Breast epithelium (tissue), 4 donors: Measurements from ENCODE around the gene SCN5A. TPM values are rescaled to one million over a fixed set of nuclear protein-coding genes. Genes with fewer than 3 reads are reported as not detected.

Experiments
- DNase-seq, 2 donors: peaks; one replicate each; pipeline ENCODE4 v3.0.0-alpha.2; 2019; ENCODE audit warnings: low spot score in 2 of 2
- H3K27ac ChIP-seq, 2 donors: fragments of 200-600 bp; sonication (generic) in 1 of 2; one replicate each; pipeline ENCODE4 v1.5.1; 2016 to 2019; ENCODE audit warnings: mild to moderate bottlenecking in 1 of 2
- H3K27me3 ChIP-seq, 2 donors: fragments of 200-600 bp; sonication (generic) in 1 of 2; one replicate each; pipeline versions ENCODE4 v1.5.1 to v1.6.0; 2017 to 2019; ENCODE audit warnings: control low read depth in 1 of 2, mild to moderate bottlenecking in 1 of 2
- H3K36me3 ChIP-seq: fragments of 200-600 bp; one replicate; pipeline ENCODE4 v1.5.1; 2019
- H3K4me1 ChIP-seq, 2 donors: fragments of 200-600 bp; sonication (generic); one replicate each; pipeline ENCODE4 v1.5.1; 2016 to 2019; ENCODE audit warnings: control low read depth in 1 of 2
- H3K4me3 ChIP-seq, 3 donors: fragments of 200-600 bp; sonication (generic); 1 replicate in 2 of 3; 2 replicates in 1 of 3; pipeline ENCODE4 v1.5.1; 2016 to 2019; ENCODE audit warnings: mild to moderate bottlenecking in 3 of 3, moderate library complexity in 2 of 3
- H3K9me3 ChIP-seq, 2 donors: fragments of 200-600 bp; sonication (generic) in 1 of 2; one replicate each; pipeline ENCODE4 v1.5.1; 2016 to 2019; ENCODE audit warnings: control low read depth in 1 of 2
- CTCF ChIP-seq, 3 donors: fragments of 450-650 bp; IDR thresholded peaks; one replicate each; pipeline ENCODE4 v1.5.1; 2016 to 2017; ENCODE audit warnings: antibody characterized with exemption in 3 of 3, mild to moderate bottlenecking in 3 of 3, moderate library complexity in 3 of 3
- POLR2A ChIP-seq: fragments of 450-650 bp; IDR thresholded peaks from one replicate; pipeline ENCODE4 v1.6.1; 2016; ENCODE audit warnings: antibody characterized with exemption, mild to moderate bottlenecking, moderate library complexity
- POLR2AphosphoS5 ChIP-seq, 3 donors: sonication (generic); formaldehyde crosslinking; IDR thresholded peaks; one replicate each; pipeline ENCODE4 v1.6.1; 2017; ENCODE audit warnings: antibody characterized with exemption in 3 of 3
- intact Hi-C: fragments of 100-400 bp; cut with DNase I; formaldehyde crosslinking; loops from one replicate; pipeline ENCODE4 v1.15.1; 2023; ENCODE audit warnings: low total_unique reads
- total RNA-seq, 3 donors: library from RNA; depleted of rRNA; stranded (reverse); fragments of >200 nt; gene quantifications; one replicate each; pipeline ENCODE4 v1.1.0, GENCODE V29; 2016

SCN5A gene
- total RNA-seq, 3 donors from 2014 or later, result under 0.01 to 0.33 (median 0.29) TPM

- DNase-seq, result no peak
- intact Hi-C loops, result no loop called here
- H3K27ac ChIP-seq, result no peak overlapping the region
- H3K4me3 ChIP-seq, result no peak overlapping the region
- no peak for TF ChIP-seq POLR2A
- no peak for TF ChIP-seq CTCF (IDR thresholded peaks at IDR 0.05)
- no peaks in the 10 kb centered on the region for H3K9me3 ChIP-seq
- H3K27me3 ChIP-seq, result no peaks in the 10 kb centered on the region
- no peaks in the 10 kb centered on the region for H3K4me1 ChIP-seq
- H3K36me3 ChIP-seq, result no peaks in the 10 kb centered on the region
Measured at GRCh38 chr3:38689774-38690173, 40.3 kb upstream of the SCN5A start.

DNA sequence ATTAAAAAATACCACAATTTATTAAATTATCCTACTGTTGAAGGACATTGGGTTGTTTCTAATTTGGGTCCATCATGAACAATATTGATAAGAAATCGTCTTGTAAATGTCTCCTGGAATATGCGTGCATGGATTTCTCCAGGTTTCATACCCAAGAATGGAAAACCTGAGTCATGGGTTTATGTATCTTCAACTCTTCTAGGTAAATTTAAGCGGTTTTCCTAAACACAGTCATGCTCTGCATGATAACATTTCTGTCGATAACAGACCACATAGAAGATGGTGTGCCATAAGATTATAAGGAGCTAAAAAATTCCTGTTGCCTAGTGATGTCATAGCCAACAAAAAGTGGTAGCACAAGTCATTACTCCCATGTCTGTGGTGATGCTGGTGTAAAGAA is 39.9 kb upstream of the SCN5A start:
- no peak for DNase-seq
- no peaks in the 10 kb centered on the region for H3K27me3 ChIP-seq
- H3K36me3 ChIP-seq, result no peaks in the 10 kb centered on the region
- H3K4me3 ChIP-seq, result no peak overlapping the region
- H3K27ac ChIP-seq, result no peak overlapping the region
- no peaks in the 10 kb centered on the region for H3K4me1 ChIP-seq
- intact Hi-C loops, result no loop called here
- TF ChIP-seq POLR2AphosphoS5 (IDR thresholded peaks at IDR 0.05) (no peak), POLR2A (no peak), CTCF (IDR thresholded peaks at IDR 0.05) (no peak)
- no peaks in the 10 kb centered on the region for H3K9me3 ChIP-seq

DNA sequence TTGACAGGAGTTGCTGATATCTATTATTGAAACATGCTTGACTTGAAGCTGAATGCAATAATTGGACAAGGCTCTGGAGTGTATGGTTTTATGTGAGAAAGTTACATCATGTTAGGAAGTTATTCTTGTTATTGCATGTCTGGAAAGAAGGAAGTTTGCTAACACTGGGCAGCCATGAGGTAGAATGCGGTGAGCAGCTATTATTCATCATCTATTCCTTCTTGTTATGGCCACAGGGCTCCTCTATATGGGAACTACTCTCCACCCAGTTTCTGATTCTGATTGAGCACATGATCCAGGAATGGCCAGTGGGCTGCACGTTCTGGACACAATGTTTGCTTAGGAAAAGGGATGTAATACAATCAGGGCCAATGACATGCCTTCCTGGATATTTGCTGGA is 37.8 kb upstream of the SCN5A start:
- intact Hi-C loops, result no loop called here
- no peak overlapping the region for H3K27ac ChIP-seq

DNA sequence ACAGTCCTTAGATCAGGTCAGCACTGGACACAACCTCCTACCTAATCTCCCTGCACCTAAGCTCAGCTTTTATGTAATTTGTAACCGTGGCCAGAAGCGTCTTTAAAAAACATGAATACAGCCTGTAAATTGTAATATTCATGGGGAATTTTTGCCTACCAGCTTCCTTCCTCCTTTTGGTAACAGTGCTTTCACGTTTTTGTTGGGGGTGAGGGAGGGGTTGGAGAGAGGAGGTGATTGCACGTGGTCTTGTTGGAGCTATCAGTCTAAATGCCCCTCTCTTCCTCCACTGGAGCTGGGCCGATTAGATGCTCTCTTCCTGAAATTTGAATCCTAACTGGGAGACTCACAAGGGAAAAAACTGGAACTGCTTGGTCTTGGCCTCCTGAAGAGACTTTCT is 35.1 kb upstream of the SCN5A start:
- no peak for DNase-seq
- no peaks in the 10 kb centered on the region for H3K9me3 ChIP-seq
- no peak for TF ChIP-seq POLR2A
- TF ChIP-seq CTCF (IDR thresholded peaks at IDR 0.05), result no peak
- TF ChIP-seq POLR2AphosphoS5 (IDR thresholded peaks at IDR 0.05), result no peak
- no peaks in the 10 kb centered on the region for H3K4me1 ChIP-seq
- H3K27ac ChIP-seq, result no peak overlapping the region
- no peaks in the 10 kb centered on the region for H3K36me3 ChIP-seq
- no peak overlapping the region for H3K4me3 ChIP-seq
- no peaks in the 10 kb centered on the region for H3K27me3 ChIP-seq
- intact Hi-C loops, result no loop called here

More for the DNA sequence above, 37.8 kb upstream of the SCN5A start:
- H3K4me3 ChIP-seq, result no peak overlapping the region
- DNase-seq, result no peak
- H3K4me1 ChIP-seq, result no peaks in the 10 kb centered on the region
- TF ChIP-seq CTCF (IDR thresholded peaks at IDR 0.05) (no peak), POLR2A (no peak), POLR2AphosphoS5 (IDR thresholded peaks at IDR 0.05) (no peak)
- H3K27me3 ChIP-seq, result no peaks in the 10 kb centered on the region
- no peaks in the 10 kb centered on the region for H3K36me3 ChIP-seq
- no peaks in the 10 kb centered on the region for H3K9me3 ChIP-seq

GRCh38 chr3:38669668-38670067 is 20.2 kb upstream of the SCN5A start:
- H3K4me1 ChIP-seq, result no peaks in the 10 kb centered on the region
- DNase-seq, result no peak
- no peaks in the 10 kb centered on the region for H3K27me3 ChIP-seq
- no peaks in the 10 kb centered on the region for H3K9me3 ChIP-seq
- H3K27ac ChIP-seq, result no peak overlapping the region
- intact Hi-C loops, result no loop called here
- no peaks in the 10 kb centered on the region for H3K36me3 ChIP-seq
- H3K4me3 ChIP-seq, result no peak overlapping the region
- no peak for TF ChIP-seq POLR2A
- no peak for TF ChIP-seq CTCF (IDR thresholded peaks at IDR 0.05)
- no peak for TF ChIP-seq POLR2AphosphoS5 (IDR thresholded peaks at IDR 0.05)
